GM18951 (cell line): ENCODE data around the gene ARHGAP45.

Experiments
- POLR2A ChIP-seq: IDR thresholded peaks from 4 replicates; pipeline ENCODE4 v1.6.1; 2011; ENCODE audit warnings: mild to moderate bottlenecking; ENCODE audit not compliant: insufficient read length, insufficient read depth; ENCODE audit errors: extremely low read depth
- in situ Hi-C: fragments of 300-500 bp; cut with MboI; formaldehyde crosslinking; loops from one replicate; pipeline ENCODE4 v1.12.0; 2022; ENCODE audit warnings: low sequenced_read_pairs, mixed read lengths, inconsistent platforms; ENCODE audit not compliant: unreplicated experiment

Gene ARHGAP45

GRCh38 chr19:1115646-1116420 lies 48.9 kb downstream of the ARHGAP45 start:
- in situ Hi-C loops, result no loop called here

DNA sequence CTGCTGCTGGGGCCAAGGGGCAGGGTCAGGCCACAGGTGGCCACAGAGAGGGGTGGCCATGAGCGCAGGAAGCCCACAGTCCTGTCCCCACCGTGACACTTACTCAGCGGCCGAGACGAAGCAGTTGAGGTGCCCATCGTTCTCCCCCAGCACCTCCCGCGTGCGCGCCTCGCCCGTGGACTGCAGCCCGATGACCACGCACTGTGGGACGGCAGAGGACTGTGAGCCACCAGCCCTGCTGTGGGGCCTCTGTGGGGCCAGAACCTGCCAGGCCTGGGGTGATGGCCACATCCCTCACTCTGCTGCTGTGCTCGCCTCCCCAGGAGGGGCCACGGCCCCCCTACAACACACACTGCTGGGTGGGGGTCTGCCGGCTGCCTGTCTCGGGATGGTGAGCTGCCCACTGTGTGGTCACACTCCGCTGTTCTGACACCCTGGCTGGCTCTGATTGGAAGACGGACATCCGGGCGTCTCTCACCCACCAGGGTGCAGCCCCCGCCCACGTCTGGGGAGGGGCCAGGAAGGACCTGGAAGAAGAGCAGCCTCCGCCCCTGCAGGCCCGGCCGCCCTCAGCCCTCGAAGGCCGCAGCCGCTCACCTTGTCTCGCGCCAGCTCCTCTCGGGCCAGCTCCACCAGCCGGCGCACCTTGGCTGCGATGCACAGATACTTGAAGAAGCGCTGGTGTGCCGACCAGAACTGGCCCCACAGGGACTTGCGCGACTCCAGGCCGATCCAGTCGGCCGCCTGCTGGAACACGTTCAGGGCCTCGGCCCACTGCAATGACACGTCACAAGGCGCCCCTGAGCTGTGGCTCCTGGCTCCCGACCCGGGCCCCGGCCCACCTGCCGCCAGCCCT lies 50.0 kb downstream of the ARHGAP45 start:
- no peak for TF ChIP-seq POLR2A
- in situ Hi-C loops, result no loop called here

More at GRCh38 chr19:1115646-1116420, 48.9 kb downstream of the ARHGAP45 start:
- TF ChIP-seq POLR2A, result no peak

DNA sequence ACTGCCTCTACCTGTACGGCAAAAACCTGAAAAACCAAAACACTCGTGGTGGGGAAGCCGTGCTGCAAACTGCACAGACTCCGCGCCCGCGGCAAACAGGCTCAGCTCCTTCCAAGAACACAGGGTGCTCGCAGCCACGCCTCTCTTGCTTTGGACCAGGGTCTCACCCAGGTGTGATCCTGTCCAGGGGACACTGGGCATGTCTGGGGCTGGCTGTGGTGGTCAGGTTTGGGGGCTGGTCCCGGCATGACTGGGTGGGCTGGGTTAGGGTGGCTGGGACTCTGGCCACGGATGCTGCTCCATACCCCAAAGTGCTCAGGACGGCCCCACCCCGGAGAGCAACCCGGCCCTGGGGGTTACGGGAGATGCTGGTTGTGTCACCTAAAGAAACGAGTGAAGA lies 50.7 kb downstream of the ARHGAP45 start:
- in situ Hi-C loops, result no loop called here
- TF ChIP-seq POLR2A, result no peak

DNA sequence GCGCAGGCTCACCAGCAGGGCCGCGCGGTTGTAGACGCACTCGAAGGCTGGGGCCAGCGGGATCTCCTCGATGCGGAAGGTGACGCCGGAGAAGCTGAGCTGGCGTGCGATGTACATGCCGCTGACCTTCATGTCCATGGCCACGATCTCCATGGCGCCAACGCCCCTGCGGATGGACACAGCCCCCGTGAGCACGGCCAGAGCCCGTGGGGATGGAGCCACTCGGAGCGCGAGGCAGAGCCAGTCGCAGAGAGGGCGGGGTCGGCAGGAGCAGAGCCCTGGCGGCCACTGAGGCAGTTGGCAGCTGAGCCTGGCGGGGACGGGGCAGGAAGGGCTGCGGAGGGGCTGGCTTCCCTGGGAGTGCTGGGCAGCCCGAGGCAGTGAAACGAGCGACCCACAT lies 52.0 kb downstream of the ARHGAP45 start:
- TF ChIP-seq POLR2A, result no peak
- in situ Hi-C loops, result no loop called here

GRCh38 chr19:1119475-1120217 lies 52.7 kb downstream of the ARHGAP45 start:
- in situ Hi-C loops, result no loop called here

DNA sequence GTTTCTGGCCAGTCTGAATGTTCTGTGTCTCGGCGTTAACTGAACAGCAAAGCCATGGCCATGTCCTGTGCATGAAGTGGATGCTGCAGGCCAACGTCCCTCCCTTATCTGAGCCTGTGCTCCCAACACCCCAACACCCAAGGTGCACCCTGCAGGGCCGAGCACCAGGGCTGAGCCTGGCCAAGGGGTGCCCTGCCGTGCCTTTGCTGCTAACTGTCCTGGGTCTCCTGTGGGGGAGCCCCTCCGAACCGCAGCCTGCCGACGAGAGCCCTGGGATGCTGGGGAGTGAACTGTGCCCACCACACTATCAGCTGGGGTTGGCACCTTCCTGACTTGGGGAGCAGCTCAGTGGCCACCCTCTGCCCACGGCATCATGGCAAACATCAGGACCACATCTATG lies 54.4 kb downstream of the ARHGAP45 start:
- in situ Hi-C loops, result no loop called here
- TF ChIP-seq POLR2A, result no peak

More at GRCh38 chr19:1119475-1120217, 52.7 kb downstream of the ARHGAP45 start:
- no peak for TF ChIP-seq POLR2A

DNA sequence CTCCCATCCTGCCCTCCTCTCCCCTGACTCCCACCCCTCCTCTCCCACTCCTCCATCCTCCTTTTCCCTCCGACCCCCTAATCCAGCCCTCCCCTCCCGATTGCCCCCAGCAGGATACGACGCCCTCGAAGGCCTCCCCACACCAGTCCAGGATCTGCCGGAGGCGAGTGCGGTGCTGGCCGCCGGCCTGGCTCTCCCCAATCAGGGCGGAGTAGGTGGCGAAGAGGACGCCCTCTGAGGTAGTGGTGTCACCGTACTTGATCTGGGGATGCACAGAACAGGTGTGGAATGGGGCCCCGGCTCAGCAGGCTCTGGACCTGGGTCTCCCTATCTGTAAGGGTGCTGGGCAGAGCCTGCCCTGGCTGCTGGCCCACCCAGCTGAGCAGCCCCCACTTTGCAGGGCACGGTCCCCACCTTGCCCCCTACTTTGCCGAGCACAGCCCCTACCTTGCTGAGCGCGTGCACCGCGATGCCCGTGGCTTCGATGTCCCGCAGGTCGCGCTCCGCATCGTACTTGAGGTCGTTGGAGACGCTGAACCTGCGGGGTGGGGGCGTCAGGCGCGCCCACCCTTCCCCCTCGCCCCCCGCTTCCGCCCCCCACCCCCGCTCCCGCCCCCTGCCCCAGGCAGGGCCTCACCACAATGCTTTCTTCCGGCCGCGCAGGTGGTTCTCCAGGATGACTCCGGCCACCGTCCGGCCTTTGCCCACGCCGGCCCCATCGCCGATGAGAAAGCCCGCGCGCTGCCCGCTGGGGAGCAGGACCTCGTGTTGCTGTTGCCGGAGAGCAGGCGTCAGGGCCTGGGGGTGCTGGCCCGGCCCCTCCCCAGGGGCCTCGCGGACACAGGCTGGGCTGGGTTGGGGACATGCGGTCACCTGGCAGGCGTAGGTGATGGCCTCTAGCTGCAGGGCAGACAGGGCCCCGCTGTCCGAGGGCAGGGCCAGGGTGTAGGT lies 55.3 kb downstream of the ARHGAP45 start:
- no peak for TF ChIP-seq POLR2A
- in situ Hi-C loops, result no loop called here

- in situ Hi-C loops, result no loop called here
These were observed 56.0 kb downstream of the ARHGAP45 start for GRCh38 chr19:1122972-1123363.

DNA sequence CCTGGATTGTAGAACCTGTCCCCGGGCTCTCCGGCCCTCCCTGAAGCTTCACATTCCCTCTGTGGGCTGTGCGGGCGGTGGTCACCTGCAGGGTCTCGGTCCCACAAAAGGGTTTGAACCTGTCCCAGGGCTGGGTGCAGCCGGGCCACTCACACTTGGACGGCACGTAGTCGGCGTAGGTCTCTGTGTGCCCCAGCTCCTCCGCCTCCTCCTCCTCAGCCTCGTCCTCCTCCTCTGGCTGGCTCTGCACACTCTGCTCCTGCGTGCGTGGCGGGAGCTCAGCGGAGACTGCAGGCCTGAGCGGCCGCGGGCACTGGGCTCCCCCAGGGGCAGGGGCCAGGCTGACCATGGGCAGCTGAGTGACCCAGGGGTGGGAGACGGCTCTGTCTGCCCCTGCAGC lies 56.4 kb downstream of the ARHGAP45 start:
- in situ Hi-C loops, result no loop called here
- TF ChIP-seq POLR2A, result no peak

More at GRCh38 chr19:1122972-1123363, 56.0 kb downstream of the ARHGAP45 start:
- TF ChIP-seq POLR2A, result no peak

GRCh38 chr19:1123885-1124677 lies 57.1 kb downstream of the ARHGAP45 start:
- no peak for TF ChIP-seq POLR2A
- in situ Hi-C loops, result no loop called here
